Adipocyte (in vitro differentiated cells): ENCODE data around the gene CRIP1.

Experiments used
- DNase-seq: peaks from one replicate; pipeline ENCODE4 v3.0.0-alpha.2; 2015; ENCODE audit warnings: low read depth
- H3K27me3 ChIP-seq: replicated peaks from 2 replicates; pipeline ENCODE4 v1.7.0; 2013; ENCODE audit warnings: mild to moderate bottlenecking, low read length, moderate library complexity; ENCODE audit not compliant: control insufficient read depth, insufficient read depth
- H3K36me3 ChIP-seq: 2 replicates; pipeline ENCODE4 v1.7.0; 2013; ENCODE audit warnings: low read length, mild to moderate bottlenecking, moderate library complexity; ENCODE audit not compliant: control insufficient read depth, insufficient read depth, severe bottlenecking
- H3K4me1 ChIP-seq: 2 replicates; pipeline ENCODE4 v1.7.0; 2013; ENCODE audit warnings: mild to moderate bottlenecking, low read length, moderate library complexity; ENCODE audit not compliant: control insufficient read depth, insufficient read depth
- H3K4me3 ChIP-seq: 2 replicates; pipeline ENCODE4 v1.7.0; 2013; ENCODE audit warnings: mild to moderate bottlenecking, low read length, moderate library complexity
- H3K9ac ChIP-seq: 2 replicates; pipeline ENCODE4 v1.7.0; 2013; ENCODE audit warnings: mild to moderate bottlenecking, low read length, moderate library complexity
- H3K9me3 ChIP-seq: 2 replicates; pipeline ENCODE4 v1.7.0; 2013; ENCODE audit warnings: mild to moderate bottlenecking, low read length, moderate library complexity; ENCODE audit not compliant: control insufficient read depth

The CRIP1 gene

GRCh38 chr14:105492971-105493871 lies 6.5 kb downstream of the CRIP1 start:
- Histone ChIP-seq H3K4me3 (no peak overlapping the region), H3K9me3 (no peaks in the 10 kb centered on the region), H3K27me3 (no peaks in the 10 kb centered on the region), H3K9ac (no peak overlapping the region), H3K4me1 (no peaks in the 10 kb centered on the region), H3K36me3 (no peaks in the 10 kb centered on the region)
- DNase-seq, result no peak

- no peak overlapping the region for H3K4me3 ChIP-seq
- no peaks in the 10 kb centered on the region for H3K9me3 ChIP-seq
- no peaks in the 10 kb centered on the region for H3K4me1 ChIP-seq
- no peak overlapping the region for H3K9ac ChIP-seq
- DNase-seq, result no peak
- H3K36me3 ChIP-seq, result no peaks in the 10 kb centered on the region
- no peaks in the 10 kb centered on the region for H3K27me3 ChIP-seq
These were observed 7.4 kb downstream of the CRIP1 start for GRCh38 chr14:105493921-105494605.

DNA sequence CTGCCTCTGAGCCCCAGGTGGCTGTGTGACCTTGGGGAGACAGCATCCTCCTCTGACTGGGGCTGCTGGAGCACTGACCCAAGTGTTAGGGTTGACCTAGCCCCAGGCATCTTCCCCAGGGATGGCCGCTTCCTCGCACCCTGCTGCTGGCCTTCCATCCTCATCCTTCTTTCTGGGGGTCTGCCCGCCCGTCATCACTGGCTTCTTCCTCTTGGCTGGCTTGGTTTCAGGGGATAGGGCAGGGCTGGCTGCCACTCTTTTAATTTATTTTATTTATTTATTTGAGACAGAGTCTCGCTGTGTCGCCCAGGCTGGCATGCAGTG lies 7.9 kb downstream of the CRIP1 start:
- Histone ChIP-seq H3K9ac (no peak overlapping the region), H3K9me3 (no peaks in the 10 kb centered on the region), H3K36me3 (no peaks in the 10 kb centered on the region), H3K27me3 (no peaks in the 10 kb centered on the region), H3K4me1 (no peaks in the 10 kb centered on the region), H3K4me3 (no peak overlapping the region)
- DNase-seq, result no peak

GRCh38 chr14:105495101-105495989 lies 8.7 kb downstream of the CRIP1 start:
- Histone ChIP-seq H3K4me3 (no peak overlapping the region), H3K27me3 (no peaks in the 10 kb centered on the region)
- no peak for DNase-seq

DNA sequence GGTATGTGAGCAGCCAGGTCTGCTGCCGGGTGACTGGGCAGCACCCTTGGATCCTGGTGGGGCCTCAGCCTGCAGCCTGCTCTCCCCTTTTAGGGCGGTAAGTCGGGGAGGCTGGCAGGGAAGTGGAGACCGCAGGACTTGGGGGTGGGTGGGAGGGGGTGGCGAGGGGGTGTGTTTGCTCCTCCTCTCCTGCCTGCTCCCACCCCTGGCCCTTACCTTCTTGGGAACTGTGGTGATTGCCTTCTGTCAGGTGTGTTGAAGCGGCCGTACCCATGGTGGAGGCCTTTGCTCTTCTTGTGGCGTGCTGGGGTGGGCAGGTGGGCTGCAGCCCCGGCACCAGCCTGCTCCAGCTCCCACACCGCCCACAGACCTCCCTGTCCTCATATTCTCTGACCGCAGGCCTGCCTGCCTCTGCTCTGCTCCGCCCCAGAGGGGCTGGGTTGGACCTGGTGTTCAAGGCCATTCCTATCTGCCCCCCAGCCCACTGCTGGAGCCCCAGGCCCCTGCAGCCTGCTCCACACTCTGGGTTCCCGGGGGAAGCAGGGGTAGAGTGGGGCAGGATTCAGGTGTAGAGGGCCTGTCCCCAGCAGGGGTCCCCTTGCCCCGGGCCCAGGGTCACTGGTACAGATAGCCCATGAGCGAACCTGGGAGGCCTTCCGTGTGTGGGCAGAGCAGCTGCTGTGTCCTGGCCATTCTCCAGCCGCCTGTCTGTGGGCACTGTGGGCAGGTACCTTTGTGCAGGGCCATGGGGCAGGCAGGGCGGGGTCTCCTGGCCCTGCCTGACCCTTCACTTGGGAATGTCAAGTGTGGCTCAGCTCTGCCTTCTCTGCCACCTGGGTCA lies 9.5 kb downstream of the CRIP1 start:
- no peak overlapping the region for H3K9ac ChIP-seq
- no peaks in the 10 kb centered on the region for H3K4me1 ChIP-seq
- no peaks in the 10 kb centered on the region for H3K36me3 ChIP-seq
- no peak for DNase-seq
- H3K9me3 ChIP-seq, result no peaks in the 10 kb centered on the region
- H3K27me3 ChIP-seq, result no peaks in the 10 kb centered on the region
- no peak overlapping the region for H3K4me3 ChIP-seq

More at GRCh38 chr14:105495101-105495989, 8.7 kb downstream of the CRIP1 start:
- H3K4me1 ChIP-seq, result no peaks in the 10 kb centered on the region
- no peaks in the 10 kb centered on the region for H3K36me3 ChIP-seq
- H3K9me3 ChIP-seq, result no peaks in the 10 kb centered on the region
- no peak overlapping the region for H3K9ac ChIP-seq

DNA sequence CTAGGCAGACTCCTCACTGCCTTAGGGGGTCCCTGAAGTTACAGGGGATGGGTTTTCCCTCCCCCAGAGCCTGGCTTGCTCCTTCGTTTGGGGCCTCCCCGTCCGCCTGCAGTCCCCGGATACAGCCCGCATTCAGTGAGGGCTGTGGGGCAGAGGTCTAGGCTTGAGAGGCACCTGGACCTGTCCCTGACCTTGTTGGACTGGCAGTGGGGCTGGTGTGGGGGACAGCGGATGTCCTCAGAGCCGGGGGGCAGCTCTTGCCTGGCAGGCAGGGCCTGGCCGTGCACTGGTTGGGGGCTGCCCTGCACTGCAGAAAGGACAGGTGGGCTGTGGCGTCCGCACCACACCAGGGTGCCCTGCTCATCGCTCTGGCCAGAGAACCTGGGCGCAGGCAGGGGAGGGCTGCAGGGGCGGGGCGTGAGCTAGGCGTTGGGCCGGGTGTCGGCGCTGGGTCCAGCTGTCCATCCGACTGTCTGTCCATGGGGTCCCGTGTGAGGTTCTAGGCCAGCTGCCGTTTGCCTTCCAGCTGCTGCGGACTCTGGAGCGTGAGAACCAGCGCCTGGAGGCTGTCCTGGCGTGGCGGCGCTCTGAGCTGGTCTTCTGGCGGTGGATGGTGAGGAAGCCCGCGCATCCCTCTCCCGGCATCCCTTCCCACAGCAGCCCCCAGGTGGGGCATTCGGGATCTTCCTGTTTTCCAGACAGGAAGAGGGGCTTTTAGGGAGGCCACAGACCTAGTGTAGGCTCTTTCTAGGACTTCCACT lies 10.3 kb downstream of the CRIP1 start:
- DNase-seq, result no peak
- no peak overlapping the region for H3K4me3 ChIP-seq
- H3K36me3 ChIP-seq, result no peaks in the 10 kb centered on the region

DNA sequence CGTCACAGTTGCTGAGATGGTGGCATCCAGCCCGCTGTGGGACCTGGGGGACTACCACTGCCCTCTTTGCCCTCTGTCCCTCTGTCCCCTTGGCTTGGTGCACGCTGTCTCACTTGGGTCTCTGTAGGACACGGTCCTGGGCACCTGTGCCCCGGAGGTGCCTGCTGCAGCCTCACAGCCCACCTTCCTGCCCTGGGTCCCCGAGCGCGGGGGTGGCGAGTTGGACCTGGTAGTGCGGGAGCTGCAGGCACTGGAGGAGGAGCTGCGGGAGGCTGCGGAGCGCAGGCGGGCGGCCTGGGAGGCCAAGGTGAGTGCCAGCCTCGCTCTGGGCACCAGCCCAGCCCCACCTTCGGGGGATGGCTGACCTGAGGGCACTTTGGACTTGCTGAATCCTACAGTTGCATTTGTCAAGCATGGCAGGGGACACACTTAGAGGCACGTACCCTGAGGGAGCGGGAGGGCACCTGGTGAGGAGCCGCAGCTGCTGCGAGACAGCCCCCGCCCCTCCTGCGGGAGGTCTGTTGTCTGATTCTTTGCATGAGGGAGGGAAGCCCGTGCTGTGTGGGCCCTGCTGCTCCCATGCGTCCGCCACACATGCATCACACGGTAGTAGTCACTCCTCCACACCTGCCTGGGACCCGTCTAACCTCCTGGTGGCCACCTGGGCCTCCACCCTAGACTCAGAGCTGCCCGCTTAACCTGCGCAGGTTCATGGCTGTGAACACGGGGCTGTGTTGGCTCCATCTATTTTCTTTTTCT lies 11.2 kb downstream of the CRIP1 start:
- DNase-seq, result no peak
- Histone ChIP-seq H3K27me3 (no peaks in the 10 kb centered on the region), H3K4me1 (no peaks in the 10 kb centered on the region), H3K4me3 (no peak overlapping the region), H3K9me3 (no peaks in the 10 kb centered on the region), H3K36me3 (no peaks in the 10 kb centered on the region), H3K9ac (no peak overlapping the region)

More for the DNA sequence above, 10.3 kb downstream of the CRIP1 start:
- Histone ChIP-seq H3K4me1 (no peaks in the 10 kb centered on the region), H3K9ac (no peak overlapping the region), H3K27me3 (no peaks in the 10 kb centered on the region), H3K9me3 (no peaks in the 10 kb centered on the region)

DNA sequence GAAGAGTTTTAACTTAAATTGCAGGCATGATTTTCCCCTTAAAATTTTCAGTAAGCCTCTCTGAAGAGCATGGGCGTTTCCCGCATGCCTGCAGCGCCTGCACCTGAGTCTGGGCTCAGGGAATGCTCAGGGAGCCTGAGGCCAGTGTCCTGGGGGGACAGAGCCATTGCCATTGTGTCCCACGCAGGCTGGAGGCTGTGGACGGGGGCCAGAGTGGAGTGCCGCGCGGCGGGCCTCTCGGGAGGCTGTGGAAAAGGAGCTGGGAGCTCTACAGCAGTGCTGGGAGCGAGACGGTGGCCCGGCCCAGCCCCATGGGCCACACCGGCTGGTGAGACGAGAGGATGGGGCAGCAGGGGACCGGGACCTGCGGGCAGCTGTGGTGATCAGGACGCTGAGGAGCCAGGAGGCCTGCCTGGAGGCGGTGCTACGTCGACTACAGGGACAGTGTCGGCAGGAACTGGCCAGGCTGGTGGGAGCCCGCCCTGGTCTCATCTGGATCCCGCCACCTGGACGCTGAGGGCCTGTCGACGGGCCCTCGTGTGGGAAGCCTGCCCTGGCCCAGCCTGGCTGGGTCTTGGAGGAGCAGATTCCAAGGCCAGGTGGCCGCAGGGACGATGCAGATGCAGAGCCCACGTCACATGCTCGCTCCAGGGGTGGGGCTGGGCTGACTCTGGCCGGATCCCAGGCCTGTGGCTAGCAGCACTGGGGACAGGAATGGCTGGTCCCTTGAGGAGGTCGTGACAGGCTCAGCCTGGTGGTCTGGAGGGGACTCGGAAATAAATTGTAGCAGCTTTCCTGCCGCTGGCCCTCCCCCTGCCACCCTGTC lies 12.0 kb downstream of the CRIP1 start:
- Histone ChIP-seq H3K4me1 (no peaks in the 10 kb centered on the region), H3K4me3 (no peak overlapping the region), H3K36me3 (no peaks in the 10 kb centered on the region), H3K27me3 (no peaks in the 10 kb centered on the region), H3K9me3 (no peaks in the 10 kb centered on the region), H3K9ac (no peak overlapping the region)
- no peak for DNase-seq

DNA sequence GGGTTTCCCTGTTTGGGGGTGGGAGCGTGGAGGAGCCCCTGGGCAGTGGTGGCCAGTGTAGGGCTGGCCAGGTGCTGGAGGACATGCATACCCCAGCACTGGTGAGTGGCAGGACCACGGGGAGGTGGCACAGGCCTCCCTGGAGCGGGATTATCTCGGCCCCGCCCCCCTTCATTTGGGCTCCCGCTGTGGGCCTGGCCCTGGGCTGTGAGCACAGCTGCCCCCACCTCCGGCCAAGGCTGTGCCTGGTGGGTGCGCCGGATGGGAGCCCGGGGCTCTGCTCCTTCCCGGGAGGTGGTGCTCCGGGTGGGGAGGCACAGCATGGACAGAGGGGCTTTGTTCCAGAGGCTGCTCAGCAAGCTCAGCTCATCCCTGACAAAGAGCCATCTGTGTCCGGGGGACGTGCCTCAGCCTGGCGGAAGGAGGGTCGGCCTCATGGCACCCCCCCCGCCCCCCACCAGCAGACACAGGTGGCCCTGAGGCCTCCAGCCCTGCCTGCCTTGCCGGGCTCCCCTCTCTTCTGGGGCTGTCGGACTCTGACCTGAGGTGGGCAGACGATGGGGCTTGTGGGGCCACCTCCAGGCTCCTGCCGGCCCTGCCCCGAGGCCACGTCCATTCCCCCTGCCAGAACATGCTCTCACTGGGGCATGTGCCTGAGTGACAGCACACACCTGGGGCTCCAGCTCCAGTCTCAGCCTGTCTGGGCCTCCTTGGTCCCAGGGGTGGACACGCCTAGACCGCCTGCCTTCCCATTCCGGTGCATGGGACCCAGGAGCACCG lies 12.8 kb downstream of the CRIP1 start:
- no peak overlapping the region for H3K4me3 ChIP-seq
- no peaks in the 10 kb centered on the region for H3K27me3 ChIP-seq
- H3K36me3 ChIP-seq, result no peaks in the 10 kb centered on the region
- no peak overlapping the region for H3K9ac ChIP-seq
- no peaks in the 10 kb centered on the region for H3K9me3 ChIP-seq
- H3K4me1 ChIP-seq, result no peaks in the 10 kb centered on the region
- no peak for DNase-seq
